RPMI8226 (cell line): ENCODE data around the gene LHX6.

Experiments
- DNase-seq: peaks from one replicate; pipeline ENCODE4 v3.0.0-alpha.2; 2015

Gene LHX6

DNA sequence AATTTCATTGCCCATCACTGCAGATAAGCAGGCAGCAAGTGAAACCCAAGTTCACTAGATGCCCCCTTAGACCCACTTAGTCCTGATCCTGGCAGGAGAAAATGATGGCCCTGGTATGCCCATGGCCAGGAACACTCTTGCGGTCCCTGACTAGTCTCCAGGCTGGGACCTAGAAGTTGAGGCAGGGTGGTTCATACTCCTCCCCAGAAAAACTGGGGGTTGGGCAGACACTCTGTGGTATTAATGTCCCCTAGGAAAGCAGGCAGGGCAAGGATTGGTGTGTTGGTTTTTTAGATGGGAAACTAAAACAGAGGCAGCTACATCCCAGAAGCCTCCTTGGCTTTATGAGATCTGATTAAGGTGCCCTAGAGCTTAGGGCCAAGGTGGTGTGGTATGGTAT lies 13.1 kb downstream of the LHX6 start:
- no peak for DNase-seq

DNA sequence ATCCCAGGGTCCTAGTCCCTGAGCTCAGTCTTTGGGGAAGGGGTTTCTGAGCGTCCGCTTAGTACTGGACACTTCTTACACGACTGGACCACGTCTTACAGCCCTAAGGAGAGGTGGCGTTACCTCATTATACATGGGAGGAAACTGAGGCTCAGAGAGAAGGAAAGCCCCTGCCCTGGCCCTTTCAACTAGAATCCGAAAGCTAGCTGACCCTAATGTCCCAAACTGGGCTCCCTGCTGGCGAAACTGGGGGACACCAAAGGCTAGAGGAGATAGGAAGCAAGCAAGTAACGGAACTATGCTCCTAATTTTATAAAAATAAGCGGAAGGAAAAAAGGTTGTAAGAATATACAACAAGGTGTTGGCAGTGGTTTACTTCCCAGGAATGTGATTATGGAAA lies 14.2 kb downstream of the LHX6 start:
- DNase-seq = no peak

DNA sequence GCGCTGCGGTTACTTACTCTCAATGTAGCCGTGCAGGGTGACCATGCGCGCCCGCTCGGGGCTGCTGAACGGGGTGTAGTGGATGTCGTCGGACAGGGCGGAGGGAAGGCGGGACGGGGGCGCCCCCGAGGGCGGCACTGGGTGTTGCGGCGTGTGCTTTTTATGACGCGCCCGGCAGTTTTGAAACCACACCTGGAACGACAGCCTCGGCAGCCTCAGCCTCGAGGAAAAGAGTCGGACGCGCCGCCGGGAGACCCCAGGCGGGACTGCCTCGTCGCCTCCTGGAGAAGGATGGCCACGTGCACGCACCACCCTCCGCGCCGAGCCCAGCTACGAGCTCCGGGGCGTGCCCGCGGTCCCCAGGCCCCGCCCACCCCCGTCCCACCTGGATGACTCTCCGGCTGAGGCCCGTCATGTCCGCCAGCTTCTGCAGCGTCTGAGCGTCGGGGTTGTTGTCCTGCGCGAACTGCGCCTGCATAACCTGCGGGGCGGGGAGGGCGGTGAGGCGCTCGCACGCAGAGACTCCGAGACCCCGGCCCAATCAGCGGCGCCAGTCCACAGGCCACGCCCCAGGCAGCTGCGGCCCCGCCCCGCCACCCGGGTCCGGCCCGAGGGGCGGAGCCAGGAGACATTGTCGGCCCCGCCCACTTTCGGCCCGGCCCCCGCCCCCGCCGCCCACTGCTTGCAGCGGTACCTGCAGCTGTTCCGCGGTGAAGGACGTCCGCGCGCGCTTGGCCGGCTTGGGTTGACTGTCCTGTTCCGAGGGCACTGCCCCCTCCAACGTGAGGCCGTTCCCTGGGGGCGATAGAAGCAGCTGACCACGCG lies 15.0 kb downstream of the LHX6 start:
- no peak for DNase-seq

DNA sequence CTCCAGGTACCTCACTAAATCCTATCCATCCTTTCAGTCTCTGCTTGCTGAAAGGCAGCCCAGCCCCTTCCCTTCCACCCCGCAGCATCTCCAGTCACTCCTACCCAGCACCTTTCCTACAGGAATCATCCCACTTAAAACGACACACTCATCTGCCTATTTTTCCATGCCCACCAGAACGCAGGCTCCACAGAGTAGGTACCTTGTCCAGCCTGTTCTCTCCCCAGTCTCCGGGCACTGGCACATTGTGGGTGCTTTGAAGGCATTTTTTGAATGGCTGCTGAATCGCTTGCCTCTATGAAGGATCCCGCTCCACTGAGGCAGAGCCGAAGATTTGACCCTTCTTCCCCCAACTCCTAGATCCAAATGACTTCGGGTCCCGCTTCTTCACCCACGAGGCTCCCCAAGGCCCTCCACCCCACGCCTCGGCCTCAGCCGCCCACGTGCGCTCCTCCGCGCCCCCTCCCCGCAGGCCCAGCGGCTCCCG lies 15.6 kb downstream of the LHX6 start:
- no peak for DNase-seq

DNA sequence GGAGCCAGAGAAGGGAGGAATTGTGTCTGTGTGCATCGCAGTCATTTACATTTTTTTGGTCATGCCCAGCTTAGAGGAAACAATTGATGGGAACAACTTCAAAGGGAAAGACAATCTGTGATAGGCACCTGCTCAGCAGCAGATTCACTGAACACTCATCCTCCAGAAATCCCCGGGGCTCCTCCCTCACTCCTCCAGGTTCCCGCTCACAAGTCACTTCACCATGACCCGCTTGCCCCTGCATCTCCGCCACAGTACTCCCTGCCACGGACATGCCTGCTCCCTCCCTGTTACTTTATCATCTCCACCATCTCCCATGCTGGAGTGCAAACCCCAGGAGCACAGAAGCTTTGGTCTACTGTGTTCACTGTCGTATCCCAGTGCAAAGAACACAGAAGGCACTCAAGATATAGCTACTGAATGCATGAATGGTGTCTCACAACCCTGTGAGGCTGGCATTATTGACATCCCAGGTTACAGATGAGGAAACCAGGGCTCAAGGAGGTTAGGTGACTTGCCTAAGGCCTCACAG lies 16.2 kb downstream of the LHX6 start:
- DNase-seq = no peak

DNA sequence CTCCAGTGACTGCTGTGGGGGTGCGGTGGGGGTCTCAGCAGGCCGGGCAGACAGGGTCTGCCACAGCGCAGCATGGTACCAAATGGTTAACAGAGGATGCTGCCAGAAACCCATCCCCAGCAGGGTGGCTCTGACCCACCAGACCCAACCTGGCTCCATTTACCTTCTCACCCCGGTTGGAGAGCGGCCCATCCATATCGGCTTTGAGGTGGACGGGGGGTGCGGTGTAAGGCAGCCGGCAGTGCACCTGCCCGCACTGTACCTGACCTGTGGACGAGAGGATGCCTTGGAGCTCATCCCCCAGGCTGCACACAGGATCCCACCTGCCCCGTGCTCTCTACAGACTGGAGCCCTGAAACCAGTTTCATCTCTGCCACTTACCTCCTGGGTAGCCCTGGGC lies 19.3 kb downstream of the LHX6 start:
- DNase-seq = no peak

DNA sequence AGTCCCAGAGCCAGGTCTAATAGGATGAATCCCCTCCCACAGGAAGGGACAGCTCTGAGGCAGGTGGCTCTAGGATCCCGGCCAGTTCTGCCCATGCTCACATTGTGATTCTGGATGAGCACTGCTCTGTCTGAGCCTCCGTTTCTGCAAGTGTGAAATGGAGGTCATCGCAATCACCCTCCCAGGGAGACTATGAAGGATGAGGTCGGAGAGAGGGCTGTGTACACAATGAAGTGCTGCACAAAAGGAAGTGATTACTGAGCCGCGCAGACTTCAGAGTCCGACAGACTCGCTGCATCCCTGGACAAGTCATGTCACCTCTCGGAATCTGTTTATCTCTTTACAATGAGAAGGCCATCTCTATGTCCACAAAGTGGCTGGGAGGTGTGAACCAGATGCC lies 21.7 kb downstream of the LHX6 start:
- no peak for DNase-seq

DNA sequence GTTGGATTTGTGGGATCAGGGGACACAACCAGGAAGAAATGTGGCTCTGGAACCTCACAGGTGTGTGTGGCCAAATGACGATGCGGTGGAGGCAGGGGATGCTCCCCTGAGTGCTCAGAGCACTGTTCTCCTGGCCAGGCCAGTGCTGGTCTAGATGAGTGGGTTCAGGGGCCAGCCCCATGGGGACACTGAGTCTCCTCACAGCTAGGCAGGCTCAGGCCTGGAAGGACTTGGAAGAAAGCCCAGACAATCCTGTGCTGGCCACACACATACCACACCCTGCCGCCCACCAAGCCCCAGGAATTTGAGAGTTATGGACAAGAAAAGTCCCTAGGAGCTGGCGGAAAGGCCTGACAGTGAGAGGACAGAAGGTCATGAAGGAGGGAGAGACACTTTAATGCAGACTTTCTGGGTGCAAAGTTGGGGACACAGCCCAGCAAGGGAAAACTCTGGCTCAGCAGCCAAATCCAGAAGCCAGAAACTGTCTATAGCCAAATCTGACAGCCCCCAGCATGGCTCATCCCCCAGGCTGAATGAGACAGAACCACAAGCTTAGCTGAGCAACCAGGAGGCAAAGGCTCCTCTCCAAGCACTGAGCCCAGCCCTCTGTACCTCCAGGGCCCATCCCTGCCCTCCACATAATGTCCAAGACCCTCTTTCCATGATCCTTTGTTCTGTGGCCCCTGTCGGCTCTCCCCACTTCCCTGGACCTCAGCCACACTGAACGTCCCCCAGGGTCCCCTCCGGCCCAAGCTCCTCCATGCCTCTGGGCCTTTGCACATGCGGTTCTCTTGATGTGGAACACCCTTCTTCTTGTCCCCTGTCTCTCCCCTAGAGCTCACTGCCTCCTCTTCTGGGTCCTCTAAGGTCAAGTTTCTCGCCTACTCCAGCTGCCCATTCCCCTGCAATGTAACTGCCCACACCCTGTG lies 22.4 kb downstream of the LHX6 start:
- DNase-seq = no peak

DNA sequence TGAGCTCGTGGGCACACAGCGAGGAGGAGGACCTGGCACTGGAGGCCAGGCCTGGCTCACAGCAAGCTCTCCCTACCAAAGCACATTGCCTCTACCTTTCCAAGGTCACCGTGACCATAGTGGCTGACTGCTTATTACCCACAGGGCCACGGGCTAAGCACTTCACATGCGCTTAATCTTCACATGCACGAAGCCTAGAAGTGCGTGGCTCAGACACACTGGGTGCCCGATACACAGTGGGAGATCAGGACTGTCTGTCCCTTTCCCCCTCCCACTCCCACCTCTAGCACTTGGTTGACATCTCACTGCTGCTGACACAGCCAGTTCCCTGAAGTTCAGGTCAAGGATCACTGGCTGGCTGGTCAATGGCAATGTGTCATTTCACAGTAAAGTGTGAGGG lies 23.6 kb downstream of the LHX6 start:
- DNase-seq = no peak

DNA sequence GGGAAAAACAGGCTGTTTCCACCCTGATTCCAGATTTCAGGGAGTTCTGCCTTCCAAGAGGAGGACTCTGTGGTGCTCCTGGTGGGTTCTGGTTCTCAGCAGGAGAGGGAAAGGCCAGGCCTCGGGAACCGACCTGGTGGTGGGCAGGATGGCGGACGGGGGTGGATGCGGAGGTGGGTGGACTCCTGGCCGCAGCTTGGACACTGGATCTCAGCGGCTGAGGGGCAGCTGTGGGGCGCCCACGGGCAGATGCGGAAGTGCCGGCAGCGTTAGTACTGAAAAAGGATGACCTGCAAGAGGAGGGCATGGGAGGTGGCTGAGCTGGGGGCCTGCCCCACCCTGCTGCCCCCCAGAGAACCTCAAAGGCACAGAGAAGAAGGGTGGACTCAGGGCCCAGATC lies 24.3 kb downstream of the LHX6 start:
- DNase-seq = no peak

DNA sequence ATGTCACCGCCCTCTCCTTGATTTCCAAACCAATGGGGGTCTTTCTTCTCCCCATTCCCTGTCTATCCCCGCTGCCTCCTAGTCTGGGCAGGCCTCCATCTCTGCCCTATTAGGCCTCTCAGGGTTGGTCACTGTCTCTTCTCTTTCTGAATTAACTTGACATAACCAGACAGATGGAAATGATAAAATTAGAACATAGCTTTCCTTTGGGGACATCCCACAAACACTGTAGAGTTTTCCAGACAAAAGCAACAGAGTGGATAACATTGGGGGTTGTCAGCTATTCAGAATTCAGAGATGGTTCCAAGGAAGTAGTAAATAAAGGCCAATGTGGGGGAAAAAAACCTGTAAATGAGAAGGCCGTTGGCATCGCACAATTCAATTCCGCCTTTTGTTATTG lies 24.7 kb downstream of the LHX6 start:
- no peak for DNase-seq

DNA sequence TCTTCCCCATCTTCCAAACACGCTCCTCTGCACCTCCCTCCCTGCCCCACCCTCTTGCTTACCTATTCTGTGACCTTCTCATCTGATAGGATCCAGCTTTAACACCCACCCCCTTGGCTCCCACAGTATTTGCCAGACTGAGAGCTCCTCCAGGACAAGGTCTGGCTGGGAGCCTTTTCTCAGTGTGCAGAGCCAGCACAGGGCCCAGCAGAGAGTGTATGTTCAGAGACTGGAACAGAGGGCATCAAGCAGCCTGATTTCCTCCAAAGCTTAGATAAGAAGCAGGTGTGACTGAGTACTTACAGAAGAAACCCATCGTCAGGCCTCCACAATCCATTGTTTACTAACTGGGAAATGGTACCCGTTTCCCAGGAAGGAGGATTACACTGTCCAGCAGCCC lies 26.6 kb downstream of the LHX6 start:
- DNase-seq = no peak

DNA sequence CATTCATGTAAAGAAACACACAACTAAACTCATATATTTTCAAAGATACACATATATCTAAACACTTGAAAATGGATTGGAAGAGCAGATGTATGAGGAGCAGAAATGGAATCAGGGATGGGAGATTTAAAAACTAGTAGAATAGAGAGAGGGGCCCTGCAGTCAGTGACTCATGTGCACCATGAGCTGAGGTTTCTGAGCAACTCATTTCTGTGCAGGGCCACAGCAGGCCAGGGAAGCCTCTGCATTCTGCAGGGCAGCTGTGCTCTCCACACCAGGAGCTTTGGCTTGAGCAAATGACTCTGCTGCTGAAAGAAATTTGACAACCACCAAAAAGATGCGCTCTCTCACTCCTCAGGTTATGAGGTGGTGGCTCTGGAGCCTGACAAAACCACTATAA lies 27.1 kb downstream of the LHX6 start:
- DNase-seq = no peak

DNA sequence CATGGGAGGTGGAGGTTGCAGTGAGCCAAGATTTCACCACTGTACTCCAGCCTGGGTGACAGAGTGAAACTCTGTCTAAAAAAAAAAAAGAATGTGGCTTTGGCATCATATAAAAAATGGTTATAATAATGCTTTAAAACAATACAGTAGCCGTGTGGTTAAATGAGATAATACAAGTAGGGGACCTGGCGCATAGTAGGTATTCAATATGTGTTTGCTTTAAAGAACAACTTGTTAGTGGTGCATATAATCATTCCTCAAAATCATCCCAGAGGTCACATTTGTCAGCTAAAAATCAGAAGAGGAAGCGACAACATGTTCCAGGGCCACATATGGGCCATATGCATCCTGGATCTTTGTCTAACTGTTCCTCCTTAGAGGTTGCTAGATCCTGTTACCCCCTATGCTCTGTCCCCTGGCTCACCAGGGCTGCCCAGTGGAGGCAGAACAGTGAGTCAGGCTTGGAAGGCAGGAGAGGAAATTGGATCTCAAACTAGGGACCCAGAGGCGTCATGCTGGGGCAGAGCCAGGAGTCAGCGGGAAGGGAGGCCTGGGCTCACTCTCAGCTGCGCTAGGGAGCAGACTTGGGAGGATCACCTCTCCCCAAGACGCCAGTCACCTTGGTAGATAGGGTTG lies 27.7 kb downstream of the LHX6 start:
- DNase-seq = no peak

DNA sequence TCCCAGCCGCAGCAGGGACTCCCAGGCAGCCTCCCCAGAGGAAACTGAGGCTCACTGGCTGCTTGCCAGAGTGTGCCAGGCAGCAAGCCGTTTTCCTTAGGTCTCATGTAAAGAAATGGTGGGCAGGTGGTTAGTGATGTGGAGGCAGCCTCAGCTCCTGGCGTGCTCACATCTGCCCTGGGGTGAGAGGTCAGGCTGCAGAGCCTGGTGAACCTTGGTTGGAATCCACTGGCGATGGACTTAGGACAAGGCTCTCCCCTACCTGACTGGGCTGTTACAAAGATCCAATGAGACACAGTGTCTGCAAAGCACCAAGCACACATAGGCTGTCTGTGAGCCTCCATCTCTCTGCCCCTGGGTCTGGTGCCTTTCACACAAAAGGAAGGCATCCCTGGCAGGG lies 30.9 kb downstream of the LHX6 start:
- DNase-seq = no peak

DNA sequence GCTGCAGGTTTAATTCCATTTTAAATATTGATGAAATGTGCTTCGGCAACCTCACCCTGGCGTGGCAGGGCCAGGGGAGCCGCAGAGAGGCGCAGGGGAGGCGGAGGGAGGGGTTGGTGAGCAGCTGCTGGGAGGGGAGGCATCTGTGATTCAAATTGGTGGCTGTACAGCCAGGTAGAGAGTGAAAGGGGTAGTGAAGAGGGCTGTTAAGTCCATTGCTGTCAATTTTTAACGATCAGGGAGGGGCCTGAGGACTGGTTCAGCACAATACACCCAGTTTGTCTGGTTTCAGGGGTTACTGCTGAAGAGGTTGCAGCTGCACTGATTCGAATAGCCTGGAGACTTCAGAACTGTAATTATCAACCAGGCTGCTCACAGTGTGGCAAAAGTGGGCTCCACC lies 31.3 kb downstream of the LHX6 start:
- peak; percentile 22 for DNase-seq

DNA sequence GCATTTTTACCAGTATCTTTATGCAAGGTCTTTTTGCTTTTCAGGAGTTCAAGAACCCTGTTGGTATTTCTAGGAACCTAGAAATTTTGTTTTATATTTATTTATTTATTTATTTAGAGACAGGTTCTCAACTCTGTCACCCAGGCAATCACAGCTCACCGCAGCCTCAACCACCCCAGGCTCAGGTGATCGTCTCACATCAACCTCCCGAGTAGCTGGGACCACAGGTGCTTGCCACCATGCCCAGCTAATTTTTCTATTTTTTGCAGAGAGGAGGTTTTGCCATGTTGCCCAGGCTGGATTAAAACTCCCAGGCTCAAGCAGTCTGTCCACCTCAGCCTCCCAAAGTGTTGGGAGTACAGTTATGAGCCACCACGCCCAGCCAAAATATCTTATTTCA lies 32.9 kb downstream of the LHX6 start:
- no peak for DNase-seq

DNA sequence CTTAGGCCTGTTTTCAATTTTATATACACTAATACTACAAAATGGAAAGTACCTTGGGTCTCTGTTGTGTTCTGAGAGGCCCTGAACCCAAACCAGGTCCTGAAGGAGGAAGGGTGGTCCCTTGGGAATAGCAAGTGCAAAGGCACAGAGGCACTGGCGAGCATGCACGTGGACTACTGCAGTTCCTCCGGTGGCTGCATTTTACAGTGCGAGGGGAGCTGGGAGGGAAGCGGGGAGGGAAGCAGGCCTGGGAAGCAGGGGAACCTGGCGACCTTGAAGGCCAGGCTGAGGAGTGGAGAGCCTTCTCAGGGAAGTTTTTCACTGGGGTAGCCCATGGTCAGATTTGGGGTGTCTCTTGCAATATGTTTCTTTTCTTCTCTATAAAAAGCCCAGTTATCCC lies 35.1 kb downstream of the LHX6 start:
- DNase-seq = no peak

DNA sequence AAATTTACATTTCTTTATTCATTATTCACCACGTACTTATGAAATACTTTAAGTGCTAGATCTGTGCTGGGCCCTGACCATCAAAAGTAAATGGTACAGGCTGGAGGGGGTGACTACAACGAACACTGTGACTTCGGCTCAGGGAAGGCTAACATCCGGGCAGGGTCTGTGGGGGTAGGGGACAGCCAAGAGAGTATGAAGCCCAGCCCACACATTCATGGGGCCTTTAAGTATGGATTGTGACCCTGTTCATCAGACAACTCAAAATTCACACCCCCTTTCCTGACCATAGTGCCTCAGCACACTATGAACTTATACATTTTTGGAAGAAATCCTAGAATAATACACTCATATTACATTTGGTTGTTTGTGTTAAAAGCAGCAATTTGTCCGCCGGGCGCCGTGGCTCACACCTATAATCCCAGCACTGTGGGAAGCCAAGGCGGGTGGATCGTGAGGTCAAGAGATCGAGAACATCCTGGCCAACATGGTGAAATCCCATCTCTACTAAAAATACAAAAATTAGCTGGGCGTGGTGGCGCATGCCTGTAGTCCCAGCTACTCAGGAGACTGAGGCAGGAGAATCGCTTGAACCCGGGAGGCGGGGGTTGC lies 35.7 kb downstream of the LHX6 start:
- no peak for DNase-seq

DNA sequence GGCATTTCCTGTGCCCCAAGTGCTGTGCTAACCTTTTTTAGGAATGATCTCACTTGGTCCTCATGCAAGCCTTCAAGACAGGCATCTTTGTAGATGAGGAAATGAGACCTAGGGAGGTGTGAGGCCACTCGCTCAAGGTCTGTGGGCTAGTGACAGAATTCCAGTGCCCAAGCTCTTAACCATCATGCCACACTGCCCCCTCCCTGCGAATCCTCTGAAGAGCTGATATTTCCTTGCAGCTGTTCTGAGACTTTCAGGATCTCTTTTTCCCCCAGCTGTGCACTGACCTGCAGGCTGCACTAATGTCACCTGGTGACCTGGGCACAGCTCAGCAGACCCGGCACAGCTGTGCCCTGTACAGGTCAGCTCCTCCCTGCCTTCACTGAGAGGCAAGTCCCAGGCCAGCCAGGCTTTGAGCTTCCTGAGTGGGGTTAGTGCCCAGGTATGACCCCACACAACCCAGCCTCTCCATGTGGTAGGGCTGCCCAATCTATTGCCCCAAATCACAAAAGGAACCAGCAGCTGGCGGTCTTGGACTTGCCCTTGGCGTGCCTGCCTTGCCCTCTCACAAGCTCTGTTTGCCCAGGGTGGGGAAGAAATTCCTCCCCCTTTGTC lies 36.4 kb downstream of the LHX6 start:
- DNase-seq = peak; percentile 79

DNA sequence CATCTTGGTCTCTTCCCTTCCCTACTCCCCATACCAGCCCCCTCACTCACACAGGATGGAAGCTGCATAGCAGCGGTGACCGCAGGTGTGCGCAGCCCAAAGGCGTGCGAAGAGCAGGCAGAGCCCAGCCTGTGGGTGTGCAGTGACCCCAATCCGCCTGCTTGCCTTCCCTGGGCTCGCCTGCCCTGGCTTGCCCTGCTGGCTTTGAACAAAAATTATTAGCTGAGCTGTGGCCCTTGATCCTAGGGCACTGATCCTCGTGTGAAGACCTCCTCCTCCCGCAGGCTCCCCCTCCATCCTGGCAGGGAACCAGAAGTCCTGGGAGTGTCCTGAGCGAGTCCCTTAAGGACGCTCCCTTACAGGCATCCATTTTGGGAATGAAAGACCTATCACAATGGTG lies 37.2 kb downstream of the LHX6 start:
- DNase-seq = no peak

DNA sequence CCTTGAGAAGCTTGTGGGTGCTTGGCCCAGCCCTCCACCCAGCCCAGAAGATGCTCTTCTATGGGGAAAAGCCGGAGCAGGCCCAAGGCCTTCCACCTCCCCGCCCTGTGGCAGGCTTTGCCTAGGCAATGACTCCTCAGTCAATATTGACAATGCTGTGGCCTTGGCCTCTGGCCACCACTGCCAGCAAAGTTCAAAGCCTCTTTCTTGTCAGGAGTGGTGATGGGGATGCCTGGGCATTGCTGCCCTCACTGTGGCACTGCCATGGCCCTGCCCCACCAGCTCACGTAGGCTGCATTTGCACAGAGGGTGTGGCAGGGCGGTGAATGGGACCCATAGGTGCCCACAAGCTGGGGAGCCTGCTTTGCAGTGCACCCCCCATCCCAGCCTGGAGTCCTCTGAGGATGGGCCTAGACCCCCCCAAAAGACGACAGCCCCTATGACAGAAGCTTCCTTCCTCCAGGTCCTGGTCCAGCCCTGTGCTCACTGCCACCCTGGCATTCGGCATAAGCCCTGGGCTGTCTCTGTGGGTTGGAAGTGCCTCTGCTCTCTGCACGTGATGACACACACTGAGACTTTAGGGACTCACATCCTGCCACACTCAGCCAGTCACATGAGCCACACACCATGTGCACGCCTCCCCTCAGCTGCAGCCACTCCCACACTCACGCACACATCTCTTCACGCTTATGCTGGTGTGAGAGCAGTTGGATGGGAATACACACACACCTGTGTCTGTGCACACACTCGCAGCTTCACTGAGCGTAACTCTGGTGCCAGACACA lies 38.0 kb downstream of the LHX6 start:
- no peak for DNase-seq
